Stimulated activated naive CD8-positive, alpha-beta T cell treated with anti-CD3 and anti-CD28 coated beads, Interleukin-15, amount 100 ng/mL, for 72 hours (primary cell): ENCODE data around the gene FAM89A.

Experiments
- ATAC-seq: fragments of 150-1000 bp; cut with Tn5 transposase; 2 replicates; pipeline ENCODE4 v1.10.0; 2021; ENCODE audit warnings: mild to moderate bottlenecking, moderate library complexity
- DNase-seq, 2 donors: peaks; one replicate each; pipeline ENCODE4 v3.0.0; 2021 to 2022
- H3K27ac Mint-ChIP-seq, 2 donors: one replicate each; pipeline ENCODE4 v1.8.0; 2022; ENCODE audit warnings: mild to moderate bottlenecking in 2 of 2, mixed read lengths in 2 of 2, moderate library complexity in 2 of 2
- H3K27me3 Mint-ChIP-seq: one replicate; pipeline ENCODE4 v1.8.0; 2022; ENCODE audit warnings: mixed read lengths
- H3K4me1 Mint-ChIP-seq: one replicate; pipeline ENCODE4 v1.8.0; 2022; ENCODE audit warnings: mild to moderate bottlenecking, mixed read lengths
- H3K4me3 Mint-ChIP-seq, 2 donors: one replicate each; pipeline ENCODE4 v1.8.0; 2022; ENCODE audit warnings: mild to moderate bottlenecking in 2 of 2, mixed read lengths in 2 of 2, moderate library complexity in 1 of 2
- H3K9me3 Mint-ChIP-seq, 2 donors: one replicate each; pipeline ENCODE4 v1.8.0; 2022; ENCODE audit warnings: mixed read lengths in 2 of 2

Gene FAM89A

GRCh38 chr1:230976825-230977747, 63.0 kb downstream of the FAM89A start:
- H3K9me3 Mint-ChIP-seq, result no peaks in the 10 kb centered on the region
- H3K27me3 Mint-ChIP-seq, result no peaks in the 10 kb centered on the region
- ATAC-seq (no peak), DNase-seq (peak in 1 of 2 donors; percentile 22)
- peak overlapping the region; percentile 92 to 97 for H3K27ac Mint-ChIP-seq
- H3K4me1 Mint-ChIP-seq, result peaks cover 45% of the 10 kb centered on the region
- peak overlapping the region; percentile 87 to 100 for H3K4me3 Mint-ChIP-seq

- H3K9me3 Mint-ChIP-seq, result no peaks in the 10 kb centered on the region
- peaks cover 52% of the 10 kb centered on the region for H3K4me1 Mint-ChIP-seq
- H3K4me3 Mint-ChIP-seq, result peak overlapping the region in 1 of 2 donors; percentile 34
- H3K27me3 Mint-ChIP-seq, result no peaks in the 10 kb centered on the region
- H3K27ac Mint-ChIP-seq, result peak overlapping the region in 1 of 2 donors; percentile 43
- ATAC-seq (no peak), DNase-seq (no peak)
These were observed 63.7 kb downstream of the FAM89A start for GRCh38 chr1:230976360-230976759.

GRCh38 chr1:230975636-230976035, 64.4 kb downstream of the FAM89A start:
- H3K27me3 Mint-ChIP-seq, result no peaks in the 10 kb centered on the region
- H3K27ac Mint-ChIP-seq, result no peak overlapping the region
- no peak for ATAC-seq
- no peaks in the 10 kb centered on the region for H3K9me3 Mint-ChIP-seq
- no peak overlapping the region for H3K4me3 Mint-ChIP-seq
- DNase-seq, result no peak
- H3K4me1 Mint-ChIP-seq, result peaks cover 52% of the 10 kb centered on the region

- no peak overlapping the region for H3K27ac Mint-ChIP-seq
- ATAC-seq (peak; percentile 91), DNase-seq (peak; percentile 20 to 67)
- H3K4me3 Mint-ChIP-seq, result peak overlapping the region; percentile 8 to 42
- no peaks in the 10 kb centered on the region for H3K27me3 Mint-ChIP-seq
- H3K4me1 Mint-ChIP-seq, result peaks cover 65% of the 10 kb centered on the region
- no peaks in the 10 kb centered on the region for H3K9me3 Mint-ChIP-seq
These were observed 67.2 kb downstream of the FAM89A start for GRCh38 chr1:230972855-230973271.

GRCh38 chr1:230971771-230972170, 68.3 kb downstream of the FAM89A start:
- no peaks in the 10 kb centered on the region for H3K9me3 Mint-ChIP-seq
- no peak for ATAC-seq
- no peaks in the 10 kb centered on the region for H3K27me3 Mint-ChIP-seq
- DNase-seq, result no peak
- no peak overlapping the region for H3K4me3 Mint-ChIP-seq
- H3K27ac Mint-ChIP-seq, result no peak overlapping the region
- H3K4me1 Mint-ChIP-seq, result peaks cover 57% of the 10 kb centered on the region

GRCh38 chr1:230970432-230970831, 69.6 kb downstream of the FAM89A start:
- Mint-ChIP-seq H3K9me3 (no peaks in the 10 kb centered on the region), H3K4me1 (peaks cover 45% of the 10 kb centered on the region), H3K27ac (peak overlapping the region in 1 of 2 donors; percentile 11), H3K27me3 (no peaks in the 10 kb centered on the region), H3K4me3 (no peak overlapping the region)
- ATAC-seq (no peak), DNase-seq (no peak)
